ENCODE data around the gene ZNF575.

ZNF575 gene

DNA sequence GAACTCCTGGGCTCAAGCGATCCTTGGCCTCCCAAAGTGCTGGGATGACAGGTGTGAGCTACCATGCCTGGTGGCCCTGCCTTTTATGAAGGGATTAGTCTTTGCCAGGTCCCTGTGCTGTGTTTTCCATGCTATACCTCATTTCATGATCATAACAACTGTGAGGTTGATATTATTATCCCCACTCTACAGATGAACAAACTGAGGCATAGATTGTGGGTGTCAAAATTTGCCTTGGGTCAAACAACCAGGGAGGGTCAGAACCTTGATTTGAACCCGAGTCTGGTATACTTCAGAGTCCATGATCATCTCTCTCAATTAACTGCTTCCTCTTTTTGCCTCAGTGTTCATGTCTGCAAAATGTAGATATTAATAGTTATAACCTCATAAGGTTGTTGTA is 49.5 kb downstream of the ZNF575 start:
- peaks cover 0 to 12% of the 10 kb centered on the region in 2 donors for H3K4me1 ChIP-seq (ENCODE audit: control insufficient read depth in 1 of 2, insufficient read depth in 2 of 2, low read length in 2 of 2)
- H3K9ac ChIP-seq (ENCODE audit: low read depth in 1 of 2, low read length in 2 of 2), result no peak overlapping the region
- no peak overlapping the region for H3K4me3 ChIP-seq (ENCODE audit: low read depth in 1 of 2, low read length in 2 of 2)
- no peaks in the 10 kb centered on the region for H3K9me3 ChIP-seq (ENCODE audit: control insufficient read depth in 1 of 2, low read length in 2 of 2)
- H3K27ac ChIP-seq (ENCODE audit: low read depth, low read length), result no peak overlapping the region
- H3K27me3 ChIP-seq (ENCODE audit: control insufficient read depth in 1 of 2, insufficient read depth in 2 of 2, low read length in 2 of 2), result no peaks in the 10 kb centered on the region
- peaks cover 0 to 4% of the 10 kb centered on the region in 2 donors for H3K36me3 ChIP-seq (ENCODE audit: control insufficient read depth in 1 of 2, insufficient read depth in 2 of 2, low read length in 2 of 2)

DNA sequence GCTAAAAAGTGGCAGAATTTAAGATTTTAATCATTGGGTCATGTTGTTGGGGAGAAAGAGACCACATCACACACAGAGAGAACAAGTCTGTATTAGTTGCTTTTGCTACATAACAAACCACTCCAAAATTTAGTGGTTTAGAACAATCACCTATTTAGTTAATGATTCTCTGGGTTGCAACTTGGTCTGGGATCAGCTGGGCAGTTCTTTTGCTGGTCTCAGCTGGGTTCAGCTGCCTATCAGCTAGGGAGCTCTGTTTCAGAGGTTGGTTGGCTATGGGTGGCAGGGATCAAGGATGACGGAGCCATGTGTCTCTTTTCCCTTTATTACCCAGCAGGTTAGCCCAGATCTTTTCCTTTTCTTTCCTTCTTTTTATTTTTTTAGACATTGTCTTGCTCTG is 51.5 kb downstream of the ZNF575 start:
- Histone ChIP-seq H3K27me3 (ENCODE audit: control insufficient read depth in 1 of 2, insufficient read depth in 2 of 2, low read length in 2 of 2) (no peaks in the 10 kb centered on the region), H3K4me1 (ENCODE audit: control insufficient read depth in 1 of 2, insufficient read depth in 2 of 2, low read length in 2 of 2) (peaks cover 0 to 12% of the 10 kb centered on the region in 2 donors), H3K4me3 (ENCODE audit: low read depth in 1 of 2, low read length in 2 of 2) (no peak overlapping the region), H3K27ac (ENCODE audit: low read depth, low read length) (no peak overlapping the region), H3K9me3 (ENCODE audit: control insufficient read depth in 1 of 2, low read length in 2 of 2) (no peaks in the 10 kb centered on the region), H3K9ac (ENCODE audit: low read depth in 1 of 2, low read length in 2 of 2) (no peak overlapping the region), H3K36me3 (ENCODE audit: control insufficient read depth in 1 of 2, insufficient read depth in 2 of 2, low read length in 2 of 2) (peaks cover 0 to 9% of the 10 kb centered on the region in 2 donors)
